Measurements from ENCODE around the gene PCBD1. TPM values are rescaled to one million over a fixed set of nuclear protein-coding genes. Genes with fewer than 3 reads are reported as not detected.

The PCBD1 gene
- polyA plus RNA-seq, 1 experiment, result 63.7 TPM

DNA sequence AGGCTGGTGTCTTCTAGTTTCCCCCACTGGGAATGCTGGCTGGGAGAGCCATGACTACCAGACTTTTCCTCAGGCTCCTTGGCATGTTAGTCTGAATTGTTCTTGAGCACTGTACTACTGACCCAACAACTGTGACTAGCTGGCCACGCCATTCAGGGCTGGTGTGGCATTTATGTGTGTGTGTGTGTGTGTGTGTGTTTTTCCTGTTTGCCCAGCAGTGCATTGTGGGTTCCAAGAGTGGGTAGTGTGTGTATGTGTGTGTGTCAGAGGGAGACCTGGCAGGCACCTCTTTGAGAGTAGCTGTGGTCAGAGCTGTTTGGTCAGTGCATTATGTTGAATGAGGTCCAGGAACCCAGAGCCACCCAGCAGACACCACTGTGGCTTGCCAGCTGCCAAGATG, 9.2 kb downstream of the PCBD1 start:
- no peak for DNase-seq (ENCODE audit: low read depth)
- TF ChIP-seq, protein P1, sequence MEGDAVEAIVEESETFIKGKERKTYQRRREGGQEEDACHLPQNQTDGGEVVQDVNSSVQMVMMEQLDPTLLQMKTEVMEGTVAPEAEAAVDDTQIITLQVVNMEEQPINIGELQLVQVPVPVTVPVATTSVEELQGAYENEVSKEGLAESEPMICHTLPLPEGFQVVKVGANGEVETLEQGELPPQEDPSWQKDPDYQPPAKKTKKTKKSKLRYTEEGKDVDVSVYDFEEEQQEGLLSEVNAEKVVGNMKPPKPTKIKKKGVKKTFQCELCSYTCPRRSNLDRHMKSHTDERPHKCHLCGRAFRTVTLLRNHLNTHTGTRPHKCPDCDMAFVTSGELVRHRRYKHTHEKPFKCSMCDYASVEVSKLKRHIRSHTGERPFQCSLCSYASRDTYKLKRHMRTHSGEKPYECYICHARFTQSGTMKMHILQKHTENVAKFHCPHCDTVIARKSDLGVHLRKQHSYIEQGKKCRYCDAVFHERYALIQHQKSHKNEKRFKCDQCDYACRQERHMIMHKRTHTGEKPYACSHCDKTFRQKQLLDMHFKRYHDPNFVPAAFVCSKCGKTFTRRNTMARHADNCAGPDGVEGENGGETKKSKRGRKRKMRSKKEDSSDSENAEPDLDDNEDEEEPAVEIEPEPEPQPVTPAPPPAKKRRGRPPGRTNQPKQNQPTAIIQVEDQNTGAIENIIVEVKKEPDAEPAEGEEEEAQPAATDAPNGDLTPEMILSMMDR (IDR thresholded peaks at IDR 0.05; ENCODE audit: insufficient read depth, low read depth, low read length), result no peak
- POLR2A ChIA-PET, result interaction anchor here (0.6 kb wide), 1 partner anchor 137 kb away, joined by 3 read pairs; no protein-coding TSS in a partner anchor
- CTCF ChIA-PET, result interaction anchor here (0.6 to 4.5 kb wide), 14 partner anchors 10 to 330 kb away, joined by 3 to 26 read pairs (median 6); partner anchors contain the start of gene SGPL1
- Histone ChIP-seq H3K4me3 (ENCODE audit: low read depth, low read length) (no peak overlapping the region), H3K36me3 (ENCODE audit: control insufficient read depth, insufficient read depth, low read length) (peaks cover 8% of the 10 kb centered on the region), H3K27me3 (ENCODE audit: control insufficient read depth, insufficient read depth, low read length) (no peaks in the 10 kb centered on the region)

DNA sequence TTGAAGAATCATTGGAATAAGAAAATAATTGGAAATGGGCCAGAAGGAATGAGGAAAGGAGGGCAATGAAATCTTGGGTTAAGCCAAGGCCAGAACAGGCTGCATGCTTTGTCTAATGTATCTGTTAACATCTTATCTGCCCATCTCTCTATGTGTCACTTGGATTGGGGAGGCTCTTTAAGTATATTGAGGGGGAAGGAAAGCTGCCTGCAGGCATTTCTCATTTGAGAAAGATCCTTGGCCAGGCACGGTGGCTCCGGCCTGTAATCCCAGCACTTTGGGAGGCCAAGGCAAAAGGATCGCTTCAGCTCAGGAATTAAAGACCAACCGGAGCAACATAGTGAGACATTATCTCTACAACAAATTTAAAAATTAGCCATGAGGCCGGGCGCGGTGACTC, 14.3 kb downstream of the PCBD1 start:
- Histone ChIP-seq H3K36me3 (ENCODE audit: control insufficient read depth, insufficient read depth, low read length) (peaks cover 12% of the 10 kb centered on the region), H3K4me3 (ENCODE audit: low read depth, low read length) (no peak overlapping the region), H3K27me3 (ENCODE audit: control insufficient read depth, insufficient read depth, low read length) (no peaks in the 10 kb centered on the region)
- TF ChIP-seq, protein P1 (IDR thresholded peaks at IDR 0.05; ENCODE audit: insufficient read depth, low read depth, low read length), result no peak
- POLR2A ChIA-PET, result interaction anchor here (0.6 kb wide), 1 partner anchor 146 kb away, joined by 4 read pairs; no protein-coding TSS in a partner anchor
- CTCF ChIA-PET, result interaction anchor here (0.9 to 1.5 kb wide), 2 partner anchors 10 to 117 kb away, joined by 3 read pairs; no protein-coding TSS in a partner anchor
- no peak for DNase-seq (ENCODE audit: low read depth)

DNA sequence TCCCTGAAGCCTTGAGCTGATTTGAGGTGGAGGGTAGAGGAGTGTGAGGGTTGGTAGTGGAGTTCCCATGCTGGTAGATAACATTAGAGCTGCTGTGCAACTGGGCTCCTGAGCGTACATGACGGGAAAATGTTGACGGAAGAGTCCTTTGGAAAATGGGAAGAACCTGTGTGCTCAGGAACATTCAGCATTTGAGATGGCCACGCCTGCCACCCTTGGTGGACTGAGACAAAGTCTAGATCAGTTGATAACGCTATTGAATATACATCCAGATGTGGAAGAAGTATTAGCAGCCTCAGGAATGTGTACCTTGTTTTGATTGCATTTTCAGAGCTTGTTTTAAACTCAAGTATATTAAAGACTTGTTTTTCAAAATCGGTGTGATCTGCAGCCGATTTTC, 16.1 kb downstream of the PCBD1 start:
- POLR2A ChIA-PET, result no interaction called here
- H3K36me3 ChIP-seq (ENCODE audit: control insufficient read depth, insufficient read depth, low read length), result peaks cover 13% of the 10 kb centered on the region
- no peak overlapping the region for H3K4me3 ChIP-seq (ENCODE audit: low read depth, low read length)
- CTCF ChIA-PET, result interaction anchor here (0.6 to 3.1 kb wide), 5 partner anchors 8 to 320 kb away, joined by 3 to 10 read pairs (median 5); partner anchors contain the start of gene SGPL1
- TF ChIP-seq, protein P1 (IDR thresholded peaks at IDR 0.05; ENCODE audit: insufficient read depth, low read depth, low read length), result no peak
- DNase-seq (ENCODE audit: low read depth), result no peak
- no peaks in the 10 kb centered on the region for H3K27me3 ChIP-seq (ENCODE audit: control insufficient read depth, insufficient read depth, low read length)

DNA sequence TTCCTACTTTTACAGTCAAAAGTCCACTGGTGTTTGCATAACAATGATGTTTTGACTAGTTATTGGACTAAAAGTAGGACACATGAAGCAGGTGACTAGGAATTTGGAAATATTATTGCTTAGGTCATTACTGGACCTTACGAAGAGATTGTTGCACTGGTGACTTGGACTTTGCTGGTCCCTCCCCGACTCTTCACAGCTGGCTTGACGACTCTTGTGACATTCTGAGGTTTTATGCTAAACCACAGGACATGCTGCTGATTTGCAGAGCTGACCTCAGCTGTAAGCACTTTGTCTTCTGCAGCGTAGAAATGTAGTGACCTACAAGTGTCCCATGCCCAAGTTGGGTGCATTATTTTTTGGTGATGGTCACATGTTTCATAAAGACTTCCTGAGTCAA, 21.9 kb downstream of the PCBD1 start:
- CTCF ChIA-PET, result interaction anchor here (0.7 kb wide), 1 partner anchor 10 kb away, joined by 3 read pairs; no protein-coding TSS in a partner anchor
- POLR2A ChIA-PET, result no interaction called here
- TF ChIP-seq, protein P1 (IDR thresholded peaks at IDR 0.05; ENCODE audit: insufficient read depth, low read depth, low read length), result no peak
- no peak overlapping the region for H3K4me3 ChIP-seq (ENCODE audit: low read depth, low read length)
- DNase-seq (ENCODE audit: low read depth), result no peak
- peaks cover 11% of the 10 kb centered on the region; the same call in 1 of the 2 replicates for H3K36me3 ChIP-seq (ENCODE audit: control insufficient read depth, insufficient read depth, low read length)
- no peaks in the 10 kb centered on the region for H3K27me3 ChIP-seq (ENCODE audit: control insufficient read depth, insufficient read depth, low read length)

DNA sequence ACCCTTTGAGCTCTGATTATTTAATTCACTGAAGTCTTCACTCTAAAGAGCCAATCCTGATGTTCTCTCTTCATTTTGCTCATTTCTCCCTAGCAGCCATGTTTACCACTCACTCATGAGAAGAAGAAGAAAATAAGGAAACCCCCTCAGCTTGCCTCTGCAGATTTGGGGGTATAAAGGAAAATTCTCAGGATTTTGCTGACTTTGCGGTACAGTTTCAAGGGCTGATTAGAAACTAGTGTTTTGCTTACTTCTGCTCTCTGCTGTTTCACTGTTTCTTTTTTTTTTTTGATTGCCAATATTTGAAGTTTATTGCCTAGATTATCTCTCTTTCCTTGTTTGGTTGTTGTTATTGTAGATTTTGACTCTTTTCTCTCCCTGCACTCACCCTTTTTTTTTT, 23.4 kb downstream of the PCBD1 start:
- ChIA-PET CTCF (interaction anchor here (0.6 to 2.2 kb wide), 5 partner anchors 9 to 14 kb away, joined by 3 to 4 read pairs (median 3); no protein-coding TSS in a partner anchor), POLR2A (no interaction called here)
- DNase-seq (ENCODE audit: low read depth), result no peak
- TF ChIP-seq, protein P1 (IDR thresholded peaks at IDR 0.05; ENCODE audit: insufficient read depth, low read depth, low read length), result no peak
- Histone ChIP-seq H3K27me3 (ENCODE audit: control insufficient read depth, insufficient read depth, low read length) (no peaks in the 10 kb centered on the region), H3K4me3 (ENCODE audit: low read depth, low read length) (no peak overlapping the region), H3K36me3 (ENCODE audit: control insufficient read depth, insufficient read depth, low read length) (peaks cover 15% of the 10 kb centered on the region)

Measured in BJ (cell line).